ENCODE measurements around the gene TRIM26.

Gene TRIM26

DNA sequence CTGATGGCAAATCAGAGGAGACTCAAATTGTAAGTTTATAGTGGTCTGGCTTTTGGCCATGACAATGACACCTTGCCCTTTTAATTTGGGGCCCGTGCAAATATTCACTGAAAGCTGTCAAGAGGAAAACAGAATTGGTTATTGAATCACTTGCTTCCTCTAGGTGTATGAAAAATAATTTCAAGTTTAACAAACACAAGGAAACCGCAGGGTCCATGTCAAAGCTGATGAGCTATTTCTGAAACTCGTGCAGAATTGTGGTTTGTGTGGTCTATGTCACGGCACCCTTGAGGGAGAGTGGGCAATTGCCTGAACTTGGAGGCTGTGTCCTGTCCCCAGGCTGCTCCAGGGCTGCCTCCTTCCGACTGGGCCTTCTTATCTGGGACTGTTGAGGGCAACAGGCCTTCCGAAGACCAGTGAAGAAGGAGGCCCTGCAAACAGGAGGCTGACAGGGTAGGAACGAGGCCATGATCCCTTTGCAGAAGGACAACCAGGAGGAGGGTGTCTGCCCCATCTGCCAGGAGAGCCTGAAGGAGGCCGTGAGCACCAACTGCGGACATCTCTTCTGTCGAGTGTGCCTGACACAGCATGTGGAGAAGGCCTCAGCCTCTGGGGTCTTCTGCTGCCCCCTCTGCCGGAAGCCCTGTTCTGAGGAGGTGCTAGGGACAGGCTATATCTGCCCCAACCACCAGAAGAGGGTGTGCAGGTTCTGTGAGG lies 76.5 kb downstream of the TRIM26 start:
- no peak overlapping the region for H3K4me3 ChIP-seq (ENCODE audit: low read depth, low read length)
- peaks cover 74% of the 10 kb centered on the region for H3K27me3 ChIP-seq (ENCODE audit: insufficient read depth, low read length)
- no peak overlapping the region for H3K27ac ChIP-seq (ENCODE audit: low read depth, low read length)
- H2AFZ ChIP-seq (ENCODE audit: low read length, unreplicated experiment), result no peak overlapping the region
- no peaks in the 10 kb centered on the region for H3K4me1 ChIP-seq (ENCODE audit: control insufficient read depth, insufficient read depth, low read length, unreplicated experiment)
- H3K36me3 ChIP-seq (ENCODE audit: insufficient read depth, low read length), result no peaks in the 10 kb centered on the region
- H3K79me2 ChIP-seq (ENCODE audit: control insufficient read depth, insufficient read depth, low read length, unreplicated experiment), result no peaks in the 10 kb centered on the region

DNA sequence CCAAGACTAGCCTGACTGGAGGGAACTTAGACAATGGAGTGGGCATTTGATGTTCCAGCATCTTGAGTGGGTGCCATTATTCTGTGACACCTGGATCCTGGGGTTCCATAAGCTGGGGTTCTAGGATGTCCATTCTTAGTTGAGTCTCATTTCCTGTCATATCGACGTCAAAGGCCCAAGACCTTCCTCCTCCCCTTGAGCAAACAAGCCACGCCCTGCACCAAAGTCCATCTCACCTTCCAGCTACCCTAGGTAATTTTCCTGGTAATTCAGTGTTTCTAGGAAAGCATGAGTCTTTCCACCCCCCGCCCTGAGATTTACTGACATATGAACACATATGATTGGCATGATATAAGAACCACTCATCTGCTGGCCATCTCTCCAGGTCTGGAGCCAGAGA lies 77.4 kb downstream of the TRIM26 start, which contains the start of gene TRIM40:
TSS of gene TRIM40 (plus strand) at position 384 of the 400 bp plus-strand sequence. CDS start 897 bp downstream, outside the sequence.
- H3K27ac ChIP-seq (ENCODE audit: low read depth, low read length), result no peak within 1 kb of the TSS
- H3K4me1 ChIP-seq (ENCODE audit: control insufficient read depth, insufficient read depth, low read length, unreplicated experiment), result peaks cover 2% of the 10 kb centered on the region
- no peak within 1 kb of the TSS for H2AFZ ChIP-seq (ENCODE audit: low read length, unreplicated experiment)
- peaks cover 71% of the 10 kb centered on the region for H3K27me3 ChIP-seq (ENCODE audit: insufficient read depth, low read length)
- no peak within 1 kb of the TSS for H3K4me3 ChIP-seq (ENCODE audit: low read depth, low read length)
- H3K36me3 ChIP-seq (ENCODE audit: insufficient read depth, low read length), result no peaks in the 10 kb centered on the region
- H3K79me2 ChIP-seq (ENCODE audit: control insufficient read depth, insufficient read depth, low read length, unreplicated experiment), result no peaks in the 10 kb centered on the region

DNA sequence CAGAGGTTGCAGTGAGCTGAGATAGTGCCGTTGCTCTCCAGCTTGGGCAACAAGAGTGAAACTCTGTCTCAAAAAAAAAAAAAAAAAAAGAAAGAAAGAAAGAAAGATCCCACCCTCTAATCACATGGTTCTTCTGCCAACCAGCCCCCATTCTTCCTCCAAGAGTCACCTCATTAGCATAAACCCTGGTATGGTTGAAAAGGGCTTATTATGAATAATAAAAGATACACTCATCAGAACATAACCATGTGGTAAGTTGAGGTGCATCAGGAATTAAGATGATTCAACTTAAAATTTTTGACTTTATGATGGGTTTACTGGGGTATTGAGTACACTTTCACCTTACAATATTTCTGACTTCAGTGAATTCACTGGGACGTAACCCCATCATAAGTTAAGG lies 78.1 kb downstream of the TRIM26 start:
- no peak overlapping the region for H3K4me3 ChIP-seq (ENCODE audit: low read depth, low read length)
- H3K27ac ChIP-seq (ENCODE audit: low read depth, low read length), result no peak overlapping the region

More for the DNA sequence above, 78.1 kb downstream of the TRIM26 start:
- Histone ChIP-seq H3K36me3 (ENCODE audit: insufficient read depth, low read length) (no peaks in the 10 kb centered on the region), H3K4me1 (ENCODE audit: control insufficient read depth, insufficient read depth, low read length, unreplicated experiment) (peaks cover 8% of the 10 kb centered on the region), H3K27me3 (ENCODE audit: insufficient read depth, low read length) (peaks cover 73% of the 10 kb centered on the region), H3K79me2 (ENCODE audit: control insufficient read depth, insufficient read depth, low read length, unreplicated experiment) (no peaks in the 10 kb centered on the region), H2AFZ (ENCODE audit: low read length, unreplicated experiment) (no peak overlapping the region)

All from ACC112 (cell line).